Measurements from ENCODE around the gene RBM39.

RBM39 gene

GRCh38 chr20:35680452-35681183, 61.4 kb downstream of the RBM39 start:
- no peak for DNase-seq (ENCODE audit: low spot score)
- TF ChIP-seq, protein P1, sequence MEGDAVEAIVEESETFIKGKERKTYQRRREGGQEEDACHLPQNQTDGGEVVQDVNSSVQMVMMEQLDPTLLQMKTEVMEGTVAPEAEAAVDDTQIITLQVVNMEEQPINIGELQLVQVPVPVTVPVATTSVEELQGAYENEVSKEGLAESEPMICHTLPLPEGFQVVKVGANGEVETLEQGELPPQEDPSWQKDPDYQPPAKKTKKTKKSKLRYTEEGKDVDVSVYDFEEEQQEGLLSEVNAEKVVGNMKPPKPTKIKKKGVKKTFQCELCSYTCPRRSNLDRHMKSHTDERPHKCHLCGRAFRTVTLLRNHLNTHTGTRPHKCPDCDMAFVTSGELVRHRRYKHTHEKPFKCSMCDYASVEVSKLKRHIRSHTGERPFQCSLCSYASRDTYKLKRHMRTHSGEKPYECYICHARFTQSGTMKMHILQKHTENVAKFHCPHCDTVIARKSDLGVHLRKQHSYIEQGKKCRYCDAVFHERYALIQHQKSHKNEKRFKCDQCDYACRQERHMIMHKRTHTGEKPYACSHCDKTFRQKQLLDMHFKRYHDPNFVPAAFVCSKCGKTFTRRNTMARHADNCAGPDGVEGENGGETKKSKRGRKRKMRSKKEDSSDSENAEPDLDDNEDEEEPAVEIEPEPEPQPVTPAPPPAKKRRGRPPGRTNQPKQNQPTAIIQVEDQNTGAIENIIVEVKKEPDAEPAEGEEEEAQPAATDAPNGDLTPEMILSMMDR (IDR thresholded peaks at IDR 0.05; ENCODE audit: extremely low read depth, missing control alignments) = no peak

GRCh38 chr20:35674921-35675320, 67.1 kb downstream of the RBM39 start:
- no peak for DNase-seq (ENCODE audit: low spot score)
- TF ChIP-seq, protein P1 (IDR thresholded peaks at IDR 0.05; ENCODE audit: extremely low read depth, missing control alignments) = no peak

DNA sequence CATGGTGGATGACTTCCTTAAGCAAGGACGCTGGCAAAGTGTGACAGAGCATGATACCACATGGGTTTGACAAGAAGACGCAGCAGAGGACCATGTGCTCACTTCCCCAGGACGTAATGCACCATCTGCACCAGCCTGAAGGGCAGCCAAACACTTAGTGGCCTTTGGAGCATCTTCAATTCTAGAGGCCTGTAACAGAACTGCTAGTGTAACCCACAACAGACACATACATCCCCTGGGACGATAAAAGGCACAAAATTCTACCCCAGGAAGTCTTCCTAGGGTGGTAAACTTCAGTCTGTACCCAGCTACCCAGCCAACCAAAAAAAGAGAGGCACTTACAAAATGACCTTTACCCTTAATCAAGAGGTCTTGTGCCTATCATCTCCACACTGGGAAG, 68.2 kb downstream of the RBM39 start:
- TF ChIP-seq, protein P1 (IDR thresholded peaks at IDR 0.05; ENCODE audit: extremely low read depth, missing control alignments) = no peak
- DNase-seq (ENCODE audit: low spot score) = no peak

DNA sequence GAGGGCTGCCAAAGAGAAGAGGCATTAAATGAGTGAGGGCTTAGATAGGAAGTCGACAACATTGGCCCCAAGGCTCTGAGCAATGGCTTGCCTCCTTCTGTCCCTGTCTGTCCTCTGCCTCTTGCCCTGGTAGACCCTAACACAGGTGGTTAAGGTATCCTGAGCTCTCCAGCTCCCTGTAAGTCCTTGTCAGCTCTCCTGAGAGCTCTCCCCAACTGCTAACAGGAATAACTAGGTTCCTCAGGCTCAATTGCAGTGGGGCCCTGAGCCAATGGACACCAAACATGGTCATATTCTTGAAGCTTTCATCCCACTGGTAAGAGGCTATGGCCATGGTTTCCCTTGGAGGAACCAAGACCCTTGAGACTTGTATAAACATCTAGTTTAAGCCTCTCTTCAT, 72.4 kb downstream of the RBM39 start:
- DNase-seq (ENCODE audit: low spot score) = no peak
- TF ChIP-seq, protein P1 (IDR thresholded peaks at IDR 0.05; ENCODE audit: extremely low read depth, missing control alignments) = no peak

GRCh38 chr20:35669221-35669620, 72.8 kb downstream of the RBM39 start:
- DNase-seq (ENCODE audit: low spot score) = no peak
- TF ChIP-seq, protein P1 (IDR thresholded peaks at IDR 0.05; ENCODE audit: extremely low read depth, missing control alignments) = no peak

DNA sequence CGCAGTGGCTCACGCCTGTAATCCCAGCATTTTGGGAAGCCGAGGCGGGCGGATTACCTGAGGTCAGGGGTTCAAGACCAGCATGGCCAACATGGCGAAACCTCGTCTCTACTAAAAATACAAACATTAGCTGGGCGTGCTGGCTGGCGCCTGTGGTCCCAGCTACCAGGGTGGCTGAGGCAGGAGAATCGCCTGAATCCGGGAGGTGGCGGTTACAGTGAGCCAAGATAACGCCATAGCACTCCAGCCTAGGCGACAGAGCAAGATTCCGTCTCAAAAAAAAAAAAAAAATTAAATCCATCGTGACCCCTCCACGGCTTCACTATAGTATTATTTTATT, 76.1 kb downstream of the RBM39 start:
- DNase-seq (ENCODE audit: low spot score) = no peak
- TF ChIP-seq, protein P1 (IDR thresholded peaks at IDR 0.05; ENCODE audit: extremely low read depth, missing control alignments) = no peak

DNA sequence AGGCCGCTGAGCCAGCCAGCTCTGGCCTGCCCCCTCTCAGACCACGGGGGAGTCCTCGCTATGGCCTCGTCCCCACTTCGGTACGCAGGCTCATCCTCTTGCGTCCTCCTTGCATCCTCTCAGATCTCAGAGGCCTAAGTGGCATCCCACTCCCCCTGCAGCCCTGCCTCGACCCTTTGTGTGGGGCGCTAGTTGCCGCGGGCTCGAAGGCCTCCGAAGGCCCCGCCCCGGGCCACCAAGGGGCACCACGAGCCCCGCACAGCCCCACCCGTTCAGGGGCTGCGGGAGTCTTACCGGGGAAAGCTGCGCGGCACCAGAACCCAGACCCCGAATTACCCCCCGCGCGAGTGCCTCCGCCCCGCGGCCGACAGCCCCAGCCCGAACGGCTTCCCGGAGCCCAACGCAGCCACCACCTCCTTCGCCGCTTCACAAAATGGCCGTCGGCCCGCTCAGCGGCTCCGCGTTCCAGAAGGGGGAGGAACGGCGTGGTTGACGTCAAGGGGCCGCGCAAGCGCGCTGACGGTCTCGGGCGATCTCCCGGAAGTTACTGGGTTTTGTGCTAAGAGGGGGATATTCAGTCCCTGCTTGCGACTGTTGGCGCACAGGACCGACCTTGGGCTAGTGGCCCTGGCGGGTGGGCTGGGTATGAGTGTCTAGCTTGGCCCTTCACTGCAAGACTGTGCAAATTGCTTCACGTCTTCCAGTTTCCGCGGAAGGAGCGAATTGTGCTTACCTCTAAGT, 77.4 kb downstream of the RBM39 start, which contains the start of the genes CPNE1 and RBM12:
CPNE1 (minus strand) TSS at position 435 of the 741 bp plus-strand sequence. CDS start 31,977 bp downstream, outside the sequence.
RBM12 (minus strand) TSS at position 435 of the 741 bp plus-strand sequence. CDS start 9,578 bp downstream, outside the sequence.
- peak; percentile 97 for DNase-seq (ENCODE audit: low spot score)
- TF ChIP-seq, protein P1 (IDR thresholded peaks at IDR 0.05; ENCODE audit: extremely low read depth, missing control alignments) = no peak

Data from GM20000 (cell line).